CD4-positive, alpha-beta T cell treated with Interleukin-10 for 1 hour (primary cell): ENCODE data around the gene PXT1.
"Not testable (repeated sequence)": the region's sequence is repeated elsewhere in the genome, so short reads cannot be mapped to it uniquely, and the experiment has no call there.

Experiments used
- DNase-seq: peaks from one replicate; pipeline ENCODE4 v3.0.0-alpha.2; 2020

PXT1 gene

GRCh38 chr6:36442671-36443470 lies at the start of gene PXT1, which contains the start of gene KCTD20:
TSS of gene PXT1 (minus strand) at chr6:36442854. CDS start at chr6:36426082, 16,772 bp downstream.
TSS of gene KCTD20 (plus strand) at chr6:36443000. CDS start at chr6:36470098, 27,098 bp downstream.
- DNase-seq: peak; percentile 87

GRCh38 chr6:36492092-36492491 lies 49.4 kb upstream of the PXT1 start:
- DNase-seq: no peak

GRCh38 chr6:36491378-36491965 lies 48.8 kb upstream of the PXT1 start:
- no peak for DNase-seq

GRCh38 chr6:36489426-36489825 lies 46.8 kb upstream of the PXT1 start:
- no peak for DNase-seq

- DNase-seq: no peak
These were observed 45.6 kb upstream of the PXT1 start for GRCh38 chr6:36488221-36488620.

GRCh38 chr6:36487698-36488097 lies 45.0 kb upstream of the PXT1 start:
- DNase-seq: no peak

GRCh38 chr6:36484736-36485135 lies 42.1 kb upstream of the PXT1 start:
- no peak for DNase-seq

GRCh38 chr6:36483326-36483725 lies 40.7 kb upstream of the PXT1 start:
- DNase-seq: not testable (repeated sequence)

- no peak for DNase-seq
These were observed 36.6 kb upstream of the PXT1 start for GRCh38 chr6:36479256-36479655.

- no peak for DNase-seq
These were observed 35.4 kb upstream of the PXT1 start for GRCh38 chr6:36478051-36478526.

- DNase-seq: no peak
These were observed 27.3 kb upstream of the PXT1 start for GRCh38 chr6:36469946-36470345.

GRCh38 chr6:36469148-36469661 lies 26.6 kb upstream of the PXT1 start:
- DNase-seq: no peak

- no peak for DNase-seq
These were observed 25.0 kb upstream of the PXT1 start for GRCh38 chr6:36467625-36468024.

GRCh38 chr6:36464233-36464632 lies 21.6 kb upstream of the PXT1 start:
- DNase-seq: no peak

- no peak for DNase-seq
These were observed 21.0 kb upstream of the PXT1 start for GRCh38 chr6:36463676-36464075.

GRCh38 chr6:36461646-36462045 lies 19.0 kb upstream of the PXT1 start:
- DNase-seq: no peak

- DNase-seq: no peak
These were observed 18.3 kb upstream of the PXT1 start for GRCh38 chr6:36460916-36461315.

- DNase-seq: no peak
These were observed 16.8 kb upstream of the PXT1 start for GRCh38 chr6:36459501-36459900.

- no peak for DNase-seq
These were observed 12.9 kb upstream of the PXT1 start for GRCh38 chr6:36455486-36456027.

- not testable (repeated sequence) for DNase-seq
These were observed 10.2 kb upstream of the PXT1 start for GRCh38 chr6:36452897-36453296.

- DNase-seq: not testable (repeated sequence)
These were observed 6.5 kb upstream of the PXT1 start for GRCh38 chr6:36449173-36449572.

GRCh38 chr6:36445621-36446020 lies 3.0 kb upstream of the PXT1 start:
- DNase-seq: no peak

GRCh38 chr6:36444470-36444869 lies 1.8 kb upstream of the PXT1 start:
- no peak for DNase-seq
